Renal pelvis (tissue), 4 donors: ENCODE data around the gene SQSTM1. TPM values are rescaled to one million over a fixed set of nuclear protein-coding genes. Genes with fewer than 3 reads are reported as not detected.

Experiments
- DNase-seq: peaks from one replicate; pipeline ENCODE4 v3.0.0-alpha.2; 2013
- polyA plus RNA-seq, 3 donors: library from polyadenylated mRNA; unstranded; fragments of 120-200 nt; gene quantifications; one replicate each; pipeline ENCODE4 v1.2.1, GENCODE V29; 2013; ENCODE audit not compliant: insufficient read length in 3 of 3

SQSTM1 gene
- polyA plus RNA-seq, 3 donors = 109 to 121 (median 112) TPM

GRCh38 chr5:179803651-179804554 is 16.8 kb upstream of the SQSTM1 start:
- no peak for DNase-seq

DNA sequence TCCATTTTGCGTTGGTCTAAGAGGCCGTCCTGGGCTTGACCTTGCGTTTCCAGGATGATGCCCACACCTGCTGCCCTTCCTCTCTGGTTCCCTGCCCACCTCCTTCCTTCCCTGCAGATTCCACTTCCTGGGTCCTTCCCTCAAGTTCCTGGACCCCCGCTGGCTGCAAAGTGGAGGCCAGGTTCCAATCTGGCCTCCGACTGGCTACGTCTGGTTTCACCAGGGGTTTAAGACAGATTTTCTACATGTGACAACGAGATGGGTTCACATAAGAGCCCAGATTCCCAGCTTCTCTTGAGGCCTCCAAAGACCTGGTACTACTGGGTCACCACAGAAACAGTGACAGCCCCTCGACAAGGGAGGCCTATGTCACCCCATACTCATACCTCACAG is 16.2 kb upstream of the SQSTM1 start:
- DNase-seq = no peak

- no peak for DNase-seq
These were observed 15.6 kb upstream of the SQSTM1 start for GRCh38 chr5:179805070-179805528.

GRCh38 chr5:179805529-179806249 is 15.0 kb upstream of the SQSTM1 start:
- no peak for DNase-seq

- DNase-seq = no peak
These were observed 14.3 kb upstream of the SQSTM1 start, which contains the start of gene MGAT4B for GRCh38 chr5:179806250-179807048. MGAT4B (minus strand) TSS chr5:179806866; CDS start chr5:179806583, 283 bp downstream.

DNA sequence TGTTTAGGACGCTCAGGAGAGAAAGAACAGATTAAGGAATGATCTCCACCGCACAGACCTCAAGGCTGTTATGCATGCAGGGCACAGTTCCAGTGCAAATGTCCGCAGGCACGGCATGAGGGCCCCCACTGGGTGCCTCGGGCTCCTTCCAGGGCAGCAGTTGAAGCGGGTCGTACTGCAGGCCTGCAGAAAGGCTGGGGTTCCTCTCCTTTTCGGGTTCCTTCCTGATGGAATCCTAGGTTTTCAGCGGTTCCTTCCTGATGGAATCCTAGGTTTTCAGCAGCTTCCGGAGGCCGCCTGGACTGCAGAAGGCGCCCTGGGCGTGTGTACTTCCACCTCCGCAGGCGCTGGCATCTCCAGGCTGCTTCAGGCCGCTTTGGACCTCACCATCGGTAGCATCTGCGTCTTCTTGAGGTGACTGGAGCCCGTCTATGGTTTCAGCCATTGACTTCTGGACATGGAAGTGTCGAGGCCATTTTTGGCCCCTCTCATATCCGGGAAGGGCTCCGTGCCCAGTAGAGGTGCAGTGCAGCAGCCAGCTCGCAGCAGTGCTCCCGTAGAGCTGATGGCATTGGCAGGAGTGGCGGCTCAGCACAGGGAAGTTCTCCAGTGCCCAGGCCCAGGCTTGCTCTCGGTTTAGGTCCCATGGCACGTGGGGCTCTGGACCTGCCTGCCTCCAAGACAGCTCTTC is 8.4 kb upstream of the SQSTM1 start:
- no peak for DNase-seq

GRCh38 chr5:179812997-179813607 is 7.6 kb upstream of the SQSTM1 start:
- no peak for DNase-seq

- no peak for DNase-seq
These were observed 6.6 kb upstream of the SQSTM1 start for GRCh38 chr5:179814090-179814489.

DNA sequence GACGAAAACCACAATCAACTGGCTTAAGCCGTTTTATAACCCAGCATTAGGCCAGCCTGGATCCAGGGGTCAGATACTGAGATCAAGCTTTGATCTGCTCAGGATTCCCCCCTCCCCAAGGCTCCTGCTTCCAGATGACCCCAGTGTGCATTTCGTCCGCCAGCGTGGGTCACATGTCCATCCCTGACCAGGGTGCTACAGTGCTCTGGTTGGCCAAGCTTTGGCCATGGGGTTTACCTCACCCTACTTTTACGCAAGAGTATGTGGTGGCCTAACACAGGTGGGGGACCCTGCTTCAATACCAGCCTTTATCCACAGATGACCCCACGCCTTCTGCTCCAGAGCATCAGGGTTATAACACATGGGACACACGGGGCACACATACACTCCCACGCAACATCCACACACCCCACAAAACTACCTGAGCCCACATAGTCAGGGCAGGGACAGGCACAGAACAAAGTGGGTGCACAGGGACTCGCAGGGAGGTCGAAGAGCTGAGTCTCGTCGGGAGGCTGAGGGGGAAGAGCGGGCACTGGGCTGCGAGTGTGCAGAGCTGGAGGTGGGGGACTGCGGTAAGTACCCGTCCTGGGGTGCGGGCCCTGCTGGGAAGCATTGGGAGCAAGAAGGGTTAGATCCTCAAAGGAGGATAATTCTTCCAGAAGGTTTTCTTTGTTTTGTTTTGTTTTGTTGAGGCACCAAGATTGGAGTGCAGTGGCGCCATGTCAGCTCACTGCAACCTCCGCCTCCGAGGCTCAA is 5.0 kb upstream of the SQSTM1 start:
- no peak for DNase-seq

GRCh38 chr5:179816401-179816795 is 4.3 kb upstream of the SQSTM1 start:
- no peak for DNase-seq

DNA sequence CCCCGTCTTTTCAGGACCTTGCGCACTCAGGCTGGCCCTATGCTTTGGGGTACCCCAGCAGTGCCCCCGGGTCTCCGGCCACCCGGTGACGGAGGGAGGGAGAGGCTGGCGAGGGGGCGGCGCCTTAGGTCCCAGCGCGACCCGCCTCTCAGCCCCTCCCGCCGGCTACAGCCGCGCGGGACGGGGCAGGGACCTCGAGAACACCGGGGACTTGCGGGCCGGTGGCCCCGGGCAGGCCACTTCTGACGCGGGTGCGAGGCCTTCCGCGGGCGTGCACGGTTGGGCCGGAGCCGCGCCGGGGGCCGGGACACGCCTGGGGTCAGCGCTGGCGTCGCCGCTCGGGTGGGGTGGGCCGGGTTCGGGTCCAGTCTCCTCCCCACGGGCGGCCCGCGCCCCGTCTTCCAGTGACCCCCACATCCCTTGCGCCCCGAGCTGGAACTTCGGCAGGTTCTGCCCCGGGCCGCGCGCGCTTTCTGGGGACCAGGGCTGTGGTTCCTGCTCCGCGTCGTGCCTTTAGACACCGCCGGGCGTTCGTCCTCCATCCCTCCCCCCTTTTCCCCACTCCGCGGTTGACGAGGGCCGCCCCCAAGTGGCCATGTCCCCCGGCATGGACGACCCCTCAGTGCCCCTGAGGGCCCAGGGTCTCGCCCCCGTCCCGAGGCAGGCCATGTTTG is 3.8 kb upstream of the SQSTM1 start:
- DNase-seq = no peak

DNA sequence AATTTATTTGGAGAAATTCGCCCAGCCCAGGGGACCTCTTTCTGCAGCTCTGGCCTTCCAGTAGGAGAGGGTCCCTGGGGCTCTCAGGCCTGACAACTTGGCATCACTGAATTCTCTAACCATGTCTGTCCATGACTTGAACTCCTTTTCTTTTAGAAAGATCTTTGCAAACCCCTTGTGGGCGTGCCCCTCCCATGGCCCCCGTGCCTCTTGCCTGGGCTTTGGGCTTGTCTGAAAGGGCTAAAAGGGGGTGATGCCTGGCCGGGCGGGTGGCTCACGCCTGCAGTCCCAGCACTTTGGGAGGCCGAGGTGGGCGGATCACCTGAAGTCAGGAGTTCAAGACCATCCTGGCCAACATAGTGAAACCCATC is 3.2 kb upstream of the SQSTM1 start:
- no peak for DNase-seq

DNA sequence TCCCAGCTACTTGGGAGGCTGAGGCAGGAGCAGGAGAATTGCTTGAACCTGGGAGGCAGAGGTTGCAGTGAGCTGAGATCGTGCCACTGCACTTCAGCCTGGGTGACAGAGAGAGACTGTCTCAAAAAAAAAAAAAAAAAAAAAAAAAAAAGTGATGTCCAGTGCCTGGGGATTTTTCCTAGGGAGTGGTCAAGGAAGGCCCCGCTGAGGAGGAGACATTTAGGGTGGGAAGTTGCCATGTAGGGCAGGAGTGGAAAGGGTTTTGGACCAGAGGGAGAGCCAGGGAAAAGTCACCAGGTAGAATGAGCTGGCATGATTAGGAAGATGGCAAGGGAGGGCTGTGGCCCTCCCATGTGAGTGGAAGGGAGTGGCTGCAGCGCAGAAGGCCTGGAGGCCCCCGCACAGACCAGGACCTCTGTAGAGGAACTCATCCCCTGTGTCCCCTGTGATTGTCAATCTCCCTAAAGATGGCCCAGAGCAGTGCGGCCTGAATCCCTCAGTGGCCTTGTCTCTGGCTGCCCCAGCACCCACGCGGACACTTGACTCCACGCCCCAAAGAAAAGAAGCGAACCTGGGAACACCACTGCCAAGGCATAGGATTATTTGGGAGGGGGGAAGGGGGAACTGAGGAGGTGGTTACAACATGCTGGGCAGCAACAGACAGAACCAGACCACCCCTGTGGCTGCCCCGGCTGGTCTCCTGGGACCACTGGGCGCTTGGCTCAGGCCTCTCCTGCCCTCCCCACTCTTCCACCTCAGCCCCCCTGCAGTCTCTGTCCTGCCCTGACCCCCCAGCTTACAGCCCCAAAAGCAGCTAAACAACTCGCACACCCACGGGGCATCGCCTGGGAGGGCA is 2.6 kb upstream of the SQSTM1 start:
- DNase-seq = no peak

DNA sequence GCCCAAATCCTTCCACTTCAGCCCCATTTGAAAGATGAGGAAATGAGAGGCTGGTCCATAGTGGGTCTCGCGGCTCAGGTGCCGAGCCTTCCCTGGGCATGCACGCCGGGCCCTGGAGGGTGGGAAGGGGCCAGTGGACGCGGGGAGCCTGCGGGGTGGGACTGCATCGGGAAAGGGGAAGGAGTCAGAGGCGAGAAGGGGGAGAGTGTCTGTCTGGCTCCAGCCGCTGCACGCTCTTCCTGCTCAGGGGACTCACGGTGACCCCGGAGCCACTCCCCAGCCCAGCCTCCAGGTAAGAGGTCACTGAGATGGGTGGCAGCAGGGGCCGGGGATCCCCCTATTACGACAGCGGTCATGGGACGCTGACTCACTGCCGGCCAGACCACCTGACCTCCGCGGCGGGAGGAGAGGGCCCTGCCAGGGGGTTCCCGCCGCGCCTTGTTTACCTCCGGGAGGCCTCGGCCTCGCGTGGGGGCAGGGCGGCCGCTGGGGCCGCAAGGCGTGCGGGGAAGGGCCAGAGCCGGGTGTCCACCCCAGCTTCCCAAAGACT is 1.9 kb upstream of the SQSTM1 start:
- no peak for DNase-seq

- no peak for DNase-seq
These were observed 1.2 kb upstream of the SQSTM1 start for GRCh38 chr5:179819296-179820126.

- DNase-seq = no peak
These were observed 600 bp upstream of the SQSTM1 start for GRCh38 chr5:179820127-179820482.

GRCh38 chr5:179821298-179822058 is 773 bp downstream of the SQSTM1 start:
- DNase-seq = peak; percentile 90
